Measurements from ENCODE around the gene CACNB4. TPM values are rescaled to one million over a fixed set of nuclear protein-coding genes. Genes with fewer than 3 reads are reported as not detected.
"Not testable (repeated sequence)": the region's sequence is repeated elsewhere in the genome, so short reads cannot be mapped to it uniquely, and the experiment has no call there.

CACNB4 gene
- total RNA-seq, 1 donor from 2014 or later: 5.6 TPM

GRCh38 chr2:151803811-151804210 lies 295.0 kb downstream of the CACNB4 start:
- no peak for TF ChIP-seq CTCF (conservative IDR thresholded peaks at IDR 0.05)
- no peaks in the 10 kb centered on the region for H3K27me3 Mint-ChIP-seq
- H3K36me3 Mint-ChIP-seq: peaks cover 23% of the 10 kb centered on the region
- no peak overlapping the region for H3K27ac Mint-ChIP-seq
- no peaks in the 10 kb centered on the region for H3K4me1 Mint-ChIP-seq (ENCODE audit: unreplicated experiment)
- DNase-seq (ENCODE audit: extremely low spot score, unreplicated experiment): no peak
- no peaks in the 10 kb centered on the region for H3K9me3 Mint-ChIP-seq
- H3K4me3 Mint-ChIP-seq: no peak overlapping the region

- Mint-ChIP-seq H3K27me3 (no peaks in the 10 kb centered on the region), H3K9me3 (no peaks in the 10 kb centered on the region), H3K27ac (no peak overlapping the region), H3K36me3 (peaks cover 23% of the 10 kb centered on the region), H3K4me3 (no peak overlapping the region), H3K4me1 (ENCODE audit: unreplicated experiment) (no peaks in the 10 kb centered on the region)
- no peak for TF ChIP-seq CTCF (conservative IDR thresholded peaks at IDR 0.05)
- no peak for DNase-seq (ENCODE audit: extremely low spot score, unreplicated experiment)
These were observed 296.5 kb downstream of the CACNB4 start for GRCh38 chr2:151802315-151802714.

- Mint-ChIP-seq H3K4me1 (ENCODE audit: unreplicated experiment) (no peaks in the 10 kb centered on the region), H3K9me3 (no peaks in the 10 kb centered on the region), H3K27me3 (no peaks in the 10 kb centered on the region), H3K27ac (no peak overlapping the region), H3K4me3 (no peak overlapping the region), H3K36me3 (peaks cover 28% of the 10 kb centered on the region)
- no peak for TF ChIP-seq CTCF (conservative IDR thresholded peaks at IDR 0.05)
- DNase-seq (ENCODE audit: extremely low spot score, unreplicated experiment): no peak
These were observed 299.0 kb downstream of the CACNB4 start for GRCh38 chr2:151799886-151800292.

- no peak overlapping the region for H3K4me3 Mint-ChIP-seq
- no peaks in the 10 kb centered on the region for H3K9me3 Mint-ChIP-seq
- no peaks in the 10 kb centered on the region for H3K27me3 Mint-ChIP-seq
- DNase-seq (ENCODE audit: extremely low spot score, unreplicated experiment): no peak
- peaks cover 22% of the 10 kb centered on the region for H3K36me3 Mint-ChIP-seq
- no peak overlapping the region for H3K27ac Mint-ChIP-seq
- no peaks in the 10 kb centered on the region for H3K4me1 Mint-ChIP-seq (ENCODE audit: unreplicated experiment)
- no peak for TF ChIP-seq CTCF (conservative IDR thresholded peaks at IDR 0.05)
These were observed 302.1 kb downstream of the CACNB4 start for GRCh38 chr2:151796774-151797173.

GRCh38 chr2:151795646-151796240 lies 303.1 kb downstream of the CACNB4 start:
- Mint-ChIP-seq H3K27me3 (no peaks in the 10 kb centered on the region), H3K9me3 (no peaks in the 10 kb centered on the region), H3K27ac (no peak overlapping the region), H3K4me1 (ENCODE audit: unreplicated experiment) (no peaks in the 10 kb centered on the region), H3K4me3 (no peak overlapping the region), H3K36me3 (peaks cover 23% of the 10 kb centered on the region)
- TF ChIP-seq CTCF (conservative IDR thresholded peaks at IDR 0.05): no peak
- DNase-seq (ENCODE audit: extremely low spot score, unreplicated experiment): no peak

GRCh38 chr2:151794422-151794821 lies 304.4 kb downstream of the CACNB4 start:
- H3K27ac Mint-ChIP-seq; DNase-seq (ENCODE audit: extremely low spot score, unreplicated experiment); H3K27me3 Mint-ChIP-seq; H3K4me3 Mint-ChIP-seq; H3K4me1 Mint-ChIP-seq (ENCODE audit: unreplicated experiment); H3K9me3 Mint-ChIP-seq: not testable (repeated sequence)
- H3K36me3 Mint-ChIP-seq: peaks cover 25% of the 10 kb centered on the region

Measured in type B pancreatic cell (in vitro differentiated cells).